AG10803 (cell line): ENCODE data around the gene BCAS1.
A peak's percentile ranks its signal among the peaks of the same experiment; 100 is the strongest.

Source experiments
- DNase-seq: peaks from one replicate; pipeline ENCODE4 v3.0.0; 2010; ENCODE audit warnings: low read depth
- H3K4me3 ChIP-seq: 2 replicates; pipeline ENCODE4 v1.5.1; 2011; ENCODE audit warnings: mild to moderate bottlenecking, low read length, control low read depth
- CTCF ChIP-seq: conservative IDR thresholded peaks from 2 replicates; pipeline ENCODE4 v1.5.1; 2011; ENCODE audit warnings: mild to moderate bottlenecking, low read length, control low read depth, inconsistent platforms

BCAS1 gene

GRCh38 chr20:54094268-54094580, 23.8 kb upstream of the BCAS1 start:
- no peak for TF ChIP-seq CTCF

GRCh38 chr20:54093423-54094267, 23.3 kb upstream of the BCAS1 start:
- TF ChIP-seq CTCF: no peak
- H3K4me3 ChIP-seq: no peak overlapping the region
- DNase-seq: no peak

More at GRCh38 chr20:54094268-54094580, 23.8 kb upstream of the BCAS1 start:
- DNase-seq: no peak
- no peak overlapping the region for H3K4me3 ChIP-seq

- TF ChIP-seq CTCF: no peak
- no peak overlapping the region for H3K4me3 ChIP-seq
- no peak for DNase-seq
Measured at GRCh38 chr20:54092021-54092420, 21.6 kb upstream of the BCAS1 start.

- no peak for DNase-seq
- no peak for TF ChIP-seq CTCF
Measured at GRCh38 chr20:54091120-54091480, 20.7 kb upstream of the BCAS1 start.

GRCh38 chr20:54090230-54091119, 20.1 kb upstream of the BCAS1 start:
- no peak for TF ChIP-seq CTCF
- H3K4me3 ChIP-seq: no peak overlapping the region
- no peak for DNase-seq

More at GRCh38 chr20:54091120-54091480, 20.7 kb upstream of the BCAS1 start:
- H3K4me3 ChIP-seq: no peak overlapping the region

GRCh38 chr20:54088430-54088829, 18.0 kb upstream of the BCAS1 start:
- no peak for TF ChIP-seq CTCF
- H3K4me3 ChIP-seq: no peak overlapping the region
- DNase-seq: peak; percentile 74
